DMS114 treated with DMSO at 0.1 percent for 48 hours (cell line): ENCODE results near the gene NPTX1.
A peak's percentile ranks its signal among the peaks of the same experiment; 100 is the strongest.

Experiments used
- DNase-seq: peaks from one replicate; lab custom pipeline; 2025; ENCODE audit not compliant: unreplicated experiment; lab: John Stamatoyannopoulos, UW

Gene NPTX1

DNA sequence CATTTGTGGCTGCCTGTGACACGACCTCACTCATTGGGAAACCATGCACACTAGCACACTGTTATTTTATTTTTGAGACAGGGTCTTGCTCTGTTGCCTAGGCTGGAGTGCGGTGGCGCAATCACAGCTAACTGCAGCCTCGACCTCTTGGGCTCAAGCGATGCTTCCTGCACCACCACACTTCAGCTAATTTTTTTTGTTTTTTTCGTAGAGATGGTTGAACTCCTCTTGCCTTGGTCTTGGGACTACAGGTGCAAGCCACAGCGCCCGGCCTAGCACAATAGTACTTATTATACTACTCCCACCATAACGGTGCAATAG is 2.8 kb upstream of the NPTX1 start:
- no peak for DNase-seq

DNA sequence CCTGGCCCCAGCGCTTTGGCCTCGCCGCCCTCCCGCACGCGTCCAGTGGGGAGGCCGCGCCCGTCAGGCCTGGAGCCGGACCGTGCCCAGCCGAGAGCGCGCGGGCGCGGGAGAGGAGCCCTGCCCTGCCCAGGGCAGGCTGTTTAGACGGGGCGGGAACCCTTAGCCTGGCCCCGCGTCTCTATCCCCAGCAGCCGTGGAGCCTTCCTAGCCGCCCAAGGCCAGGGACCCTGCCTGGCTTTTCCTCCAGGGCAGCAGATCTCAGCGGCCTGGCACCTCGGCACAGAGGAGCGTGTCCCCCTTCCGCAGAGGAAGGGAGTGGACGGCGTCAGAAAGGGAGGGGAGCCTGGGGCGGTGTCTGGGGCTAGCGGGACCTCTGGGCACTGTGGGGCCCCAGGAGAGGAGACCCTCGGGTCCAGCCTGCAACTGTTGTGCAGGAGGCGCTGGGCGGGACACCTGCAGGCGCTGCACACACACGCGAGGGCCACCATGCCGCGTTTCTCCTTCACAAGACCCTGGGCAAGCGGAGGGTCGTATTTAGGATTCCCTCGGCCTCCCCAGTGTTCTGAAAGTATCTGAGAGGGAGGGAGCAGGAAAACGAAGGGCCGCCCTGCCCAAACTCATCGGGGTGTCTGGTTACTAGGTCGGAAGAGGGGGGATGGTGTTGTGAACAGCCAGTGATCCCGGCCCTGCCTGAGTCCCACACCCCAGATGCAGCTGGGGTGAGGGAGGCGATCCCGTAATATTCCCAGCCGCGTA is 2.3 kb upstream of the NPTX1 start:
- DNase-seq: no peak

DNA sequence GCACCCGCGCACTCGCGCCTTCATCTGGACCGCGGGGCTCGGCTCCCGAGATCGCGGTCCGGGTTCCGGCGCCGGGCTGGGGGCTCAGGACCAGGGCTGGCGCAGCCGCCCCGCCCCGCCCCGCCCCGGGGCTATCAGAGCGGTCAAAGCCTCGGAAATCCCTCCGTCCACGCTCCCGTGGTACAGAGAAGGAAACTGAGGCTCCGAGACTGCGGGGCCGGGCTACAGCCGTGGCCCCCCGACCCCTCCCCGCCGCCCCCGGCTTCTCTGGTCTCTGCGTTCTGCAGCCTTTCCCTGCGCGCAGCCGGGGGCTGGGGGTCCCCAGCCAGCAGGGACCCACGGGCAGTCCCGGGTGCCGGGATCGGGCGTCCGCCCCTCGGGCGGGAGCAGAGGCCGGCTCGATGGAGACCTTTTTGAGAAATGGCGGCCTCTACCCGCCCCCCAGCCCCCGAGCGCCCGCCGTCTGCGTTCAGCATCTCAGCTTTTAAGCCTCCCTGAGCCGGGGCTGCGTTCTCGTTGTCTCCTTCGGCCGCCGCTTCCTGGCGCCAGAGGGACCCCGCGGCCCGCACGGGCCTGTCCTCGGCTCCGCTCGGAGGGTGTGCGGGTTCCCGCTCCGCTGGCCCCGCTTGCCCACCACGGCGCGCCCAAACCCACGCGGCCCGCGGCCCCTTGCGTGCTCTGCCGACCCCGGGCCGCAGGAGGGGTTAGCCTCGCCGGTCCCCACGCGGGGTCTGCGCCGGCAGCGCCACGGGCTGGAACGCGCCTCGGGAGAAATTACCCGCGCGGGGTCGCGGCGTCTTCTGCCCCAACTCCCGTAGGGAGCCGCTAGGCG is 1.5 kb upstream of the NPTX1 start:
- peak; percentile 31 for DNase-seq

- no peak for DNase-seq
Measured at GRCh38 chr17:80476877-80477646, 655 bp upstream of the NPTX1 start.

- DNase-seq: no peak
Measured at GRCh38 chr17:80474961-80475909, 1.2 kb downstream of the NPTX1 start.

DNA sequence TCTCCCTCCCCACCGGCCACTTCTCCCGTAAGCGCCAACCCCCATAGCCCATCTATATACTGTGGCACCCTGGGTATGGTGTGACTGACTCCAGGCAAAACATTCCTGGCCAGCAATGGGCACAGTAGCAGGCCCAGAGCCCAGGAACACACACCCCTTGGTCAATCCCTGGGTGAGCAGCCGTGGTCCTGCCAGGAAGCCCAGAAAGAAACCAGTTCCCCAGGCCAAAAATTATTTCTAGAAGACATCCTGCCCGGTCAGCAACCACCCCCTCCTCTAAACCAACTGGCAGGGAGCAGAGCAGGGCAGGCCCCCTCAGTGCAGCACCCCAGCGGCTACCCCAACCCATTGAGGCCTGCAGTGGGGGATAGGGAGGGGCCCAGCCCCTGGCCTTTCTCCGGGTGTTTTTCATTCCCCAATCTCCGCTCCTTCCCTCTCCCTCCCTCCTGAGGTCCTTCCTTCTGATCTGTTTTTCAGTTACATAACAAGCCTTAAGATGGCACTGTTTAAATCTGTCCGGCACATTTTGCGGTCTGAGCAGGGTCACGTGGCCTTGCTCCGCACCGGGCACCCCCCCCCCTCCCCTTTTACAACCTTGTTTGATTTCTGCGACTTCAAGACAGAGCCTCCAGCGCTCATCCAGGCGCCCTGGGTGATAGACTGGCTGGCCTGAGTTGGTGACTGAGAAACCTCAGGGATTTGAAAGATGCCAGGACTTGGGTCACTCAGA is 2.0 kb downstream of the NPTX1 start:
- DNase-seq: peak; percentile 55

- DNase-seq: no peak
Measured at GRCh38 chr17:80473701-80474100, 2.7 kb downstream of the NPTX1 start.

- no peak for DNase-seq
Measured at GRCh38 chr17:80472996-80473395, 3.4 kb downstream of the NPTX1 start.

DNA sequence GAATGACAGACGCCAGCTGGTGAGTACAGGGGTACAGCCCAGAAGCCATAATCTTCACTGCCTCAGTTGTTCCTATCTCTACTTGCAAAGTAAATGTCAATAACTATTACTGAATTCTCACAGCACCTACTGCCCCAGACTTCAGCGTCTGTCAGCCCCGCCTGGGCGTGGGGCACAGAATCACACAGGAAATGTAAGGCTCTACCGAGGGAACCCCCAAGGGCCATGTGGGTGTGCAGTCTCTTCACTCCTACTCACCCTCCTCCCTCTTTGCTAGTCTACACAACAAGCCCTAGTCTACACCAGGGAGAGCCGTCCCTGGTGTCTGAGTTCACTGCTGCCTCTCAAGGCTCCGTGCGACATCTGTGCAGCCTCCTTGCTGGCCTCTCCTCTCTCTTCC is 4.5 kb downstream of the NPTX1 start:
- no peak for DNase-seq

DNA sequence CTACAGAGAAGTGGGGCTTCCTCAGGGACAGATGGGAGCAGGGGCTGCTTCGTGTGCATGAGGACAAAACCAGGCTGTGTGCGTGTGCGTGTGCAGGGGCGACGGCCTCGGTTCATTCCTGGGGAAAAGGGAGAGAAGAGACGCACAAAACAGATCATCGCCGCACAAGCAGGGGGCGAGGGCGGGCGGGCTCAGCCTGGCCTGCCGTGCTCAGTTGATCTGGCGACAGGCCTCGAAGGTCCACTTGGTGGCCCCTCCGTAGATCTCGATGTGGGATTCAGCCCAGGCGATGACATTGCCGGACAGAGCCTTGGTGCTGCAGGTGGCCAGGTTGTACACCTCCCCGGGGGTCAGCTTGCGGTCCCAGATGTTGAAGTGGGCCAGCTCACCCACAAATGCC is 5.8 kb downstream of the NPTX1 start:
- no peak for DNase-seq

- no peak for DNase-seq
Measured at GRCh38 chr17:80469667-80470066, 6.7 kb downstream of the NPTX1 start.

- no peak for DNase-seq
Measured at GRCh38 chr17:80468781-80469493, 7.5 kb downstream of the NPTX1 start.

- DNase-seq: no peak
Measured at GRCh38 chr17:80468242-80468641, 8.2 kb downstream of the NPTX1 start.

DNA sequence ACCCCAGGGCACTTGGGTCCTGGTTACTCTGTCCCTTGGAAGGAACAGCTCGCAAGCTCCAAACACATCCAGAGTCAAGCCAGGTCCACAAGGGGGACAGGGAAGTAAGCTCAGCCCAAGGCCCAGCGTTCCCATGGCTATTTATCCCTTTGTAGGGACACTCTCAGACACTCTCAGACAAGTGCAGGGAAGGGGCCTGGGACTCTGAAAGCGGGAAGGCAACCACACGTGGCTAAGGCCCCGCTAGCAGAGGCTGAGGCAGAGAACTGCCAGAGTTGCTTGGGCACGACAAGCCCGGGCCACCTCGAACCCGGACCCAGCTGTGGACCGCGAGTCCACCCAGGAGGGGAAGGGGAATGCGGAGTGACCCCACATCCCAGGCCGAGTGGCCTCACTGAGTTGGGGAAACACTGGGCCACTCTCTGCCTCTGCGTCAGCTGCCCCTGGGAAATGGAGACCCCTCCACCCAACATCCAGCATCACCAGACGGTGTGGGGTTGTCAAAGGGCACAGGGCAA is 10.2 kb downstream of the NPTX1 start:
- DNase-seq: no peak

GRCh38 chr17:80465327-80465974 is 11.0 kb downstream of the NPTX1 start:
- no peak for DNase-seq

GRCh38 chr17:80464486-80464885 is 11.9 kb downstream of the NPTX1 start:
- no peak for DNase-seq

- DNase-seq: no peak
Measured at GRCh38 chr17:80463784-80464400, 12.5 kb downstream of the NPTX1 start.

DNA sequence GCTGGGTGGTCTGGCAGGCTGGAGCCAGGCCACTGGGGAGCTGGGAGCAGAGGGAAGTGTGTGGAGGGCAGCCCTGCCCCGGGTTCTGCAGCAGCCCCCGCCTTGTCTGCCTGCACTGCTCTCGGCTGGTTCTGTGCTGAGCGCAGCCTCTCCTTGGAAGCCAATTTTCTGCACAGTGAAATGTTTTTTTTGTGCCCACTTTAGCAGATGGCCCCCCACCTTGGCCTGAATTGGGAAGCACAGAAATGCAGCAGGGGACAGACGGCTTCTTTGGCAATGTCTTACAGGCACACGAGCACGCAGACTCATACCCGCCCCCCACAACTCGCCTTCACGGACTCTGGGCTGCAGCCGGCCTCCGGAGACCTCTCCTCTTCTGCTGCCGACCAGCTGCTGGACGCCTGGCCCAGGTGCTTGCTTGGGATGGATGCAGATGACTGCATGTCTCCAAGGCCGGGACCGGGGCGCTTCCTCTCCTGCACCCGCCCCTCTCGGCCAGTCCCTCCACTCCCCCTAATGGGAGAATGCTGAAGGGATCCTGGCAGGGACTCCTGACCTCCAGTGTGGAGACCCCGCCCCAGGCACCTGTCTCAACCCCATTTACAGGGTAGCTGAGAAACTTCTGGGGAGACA is 14.8 kb downstream of the NPTX1 start:
- DNase-seq: no peak
